Esophagus squamous epithelium (tissue), 5 donors: Measurements from ENCODE around the gene MPL. TPM values are rescaled to one million over a fixed set of nuclear protein-coding genes. Genes with fewer than 3 reads are reported as not detected.

Source experiments
- DNase-seq: peaks from one replicate; lab custom pipeline; 2025; lab: John Stamatoyannopoulos, UW
- H3K27ac ChIP-seq, 4 donors: fragments of 200-600 bp; sonication (generic); one replicate each; pipeline ENCODE4 v1.5.1; 2016 to 2019; ENCODE audit warnings: mild to moderate bottlenecking in 1 of 4
- H3K27me3 ChIP-seq, 4 donors: fragments of 200-600 bp; sonication (generic); 1 replicate in 3 of 4; 2 replicates in 1 of 4; pipeline versions ENCODE4 v1.5.1 to v1.6.0; 2017 to 2021; ENCODE audit warnings: antibody characterized with exemption in 1 of 4
- H3K36me3 ChIP-seq, 3 donors: fragments of 200-600 bp; sonication (generic); one replicate each; pipeline ENCODE4 v1.5.1; 2016 to 2019
- H3K4me1 ChIP-seq, 3 donors: fragments of 200-600 bp; sonication (generic); one replicate each; pipeline ENCODE4 v1.5.1; 2017 to 2019
- H3K4me3 ChIP-seq, 4 donors: fragments of 200-600 bp; sonication (generic); 1 replicate in 3 of 4; 2 replicates in 1 of 4; pipeline ENCODE4 v1.5.1; 2016 to 2019; ENCODE audit warnings: mild to moderate bottlenecking in 2 of 4, moderate library complexity in 1 of 4
- H3K9me3 ChIP-seq, 3 donors: fragments of 200-600 bp; sonication (generic); one replicate each; pipeline ENCODE4 v1.5.1; 2016 to 2019
- POLR2A ChIP-seq, 4 donors: fragments of 450-650 bp; IDR thresholded peaks; one replicate each; pipeline ENCODE4 v1.6.1; 2017; ENCODE audit warnings: antibody characterized with exemption in 4 of 4, mild to moderate bottlenecking in 4 of 4, moderate library complexity in 3 of 4
- WGBS, 2 donors: methylation state at CpG; one replicate each; pipeline ENCODE4 v1.1.5; 2018; 5-methylcytosine and 5-hydroxymethylcytosine counted together
- intact Hi-C: fragments of 100-400 bp; cut with DNase I; formaldehyde crosslinking; loops from one replicate; pipeline ENCODE4 v1.15.0; 2022
- total RNA-seq, 4 donors: library from RNA; depleted of rRNA; stranded (reverse); fragments of >200 nt; gene quantifications; one replicate each; pipeline ENCODE4 v1.1.0, GENCODE V29; 2016
- TF ChIP-seq, protein P1 (sequence below), 6 experiments: fragments of 450-650 bp in 4 of 6; fragments of 200-600 bp in 2 of 6; sonication (generic) in 2 of 6; IDR thresholded peaks; one replicate each; pipeline ENCODE4 v1.5.1; 2016 to 2019; ENCODE audit warnings: antibody characterized with exemption in 6 of 6, mild to moderate bottlenecking in 4 of 6, moderate library complexity in 4 of 6
- donor health status: DM: yes; HTN: yes; CAD: no.

The MPL gene
- total RNA-seq, 4 donors from 2014 or later: not detected

DNA sequence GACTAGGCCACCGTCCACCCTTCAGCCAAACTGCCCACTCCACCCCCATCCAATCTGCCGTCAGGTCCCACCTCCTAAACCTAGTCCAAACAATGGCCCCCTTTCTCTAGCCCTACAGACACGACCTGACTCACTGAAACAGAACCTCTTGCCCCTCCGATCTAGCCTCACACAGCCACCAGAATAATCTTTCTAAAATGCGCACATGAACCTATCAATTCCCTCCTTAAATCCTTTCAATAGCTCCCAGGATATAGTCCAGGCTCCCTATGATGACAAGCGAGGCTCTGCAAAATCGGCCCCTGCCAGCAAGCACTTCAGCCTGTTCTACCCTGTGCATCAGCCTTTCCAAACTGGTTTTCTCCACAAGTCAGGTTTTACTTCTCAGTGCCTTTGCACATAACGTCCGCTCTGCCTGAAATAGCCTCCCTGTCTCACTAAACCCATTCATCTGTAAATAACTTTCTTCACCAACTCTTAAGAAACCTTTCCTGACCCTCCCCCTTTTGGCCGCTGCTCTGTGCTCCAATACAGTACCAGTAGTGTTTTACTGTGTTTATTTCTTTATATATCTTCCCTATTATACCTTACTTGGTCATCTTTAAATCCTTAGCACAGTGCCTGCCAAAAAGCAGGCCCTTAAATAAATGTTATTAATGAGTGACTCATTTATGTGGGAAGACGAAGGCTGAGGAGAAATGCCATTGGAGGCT is 12.1 kb downstream of the MPL start:
- DNase-seq: no peak
- Histone ChIP-seq H3K36me3 (no peaks in the 10 kb centered on the region), H3K27ac (peak overlapping the region; percentile 93 to 98 (median 96)), H3K4me1 (peaks cover 0 to 39% (median 13%) of the 10 kb centered on the region in 3 donors), H3K4me3 (peak overlapping the region; percentile 37 to 75 (median 58)), H3K9me3 (no peaks in the 10 kb centered on the region), H3K27me3 (no peaks in the 10 kb centered on the region)
- no peak for TF ChIP-seq POLR2A (IDR thresholded peaks at IDR 0.05)
- TF ChIP-seq, protein P1, sequence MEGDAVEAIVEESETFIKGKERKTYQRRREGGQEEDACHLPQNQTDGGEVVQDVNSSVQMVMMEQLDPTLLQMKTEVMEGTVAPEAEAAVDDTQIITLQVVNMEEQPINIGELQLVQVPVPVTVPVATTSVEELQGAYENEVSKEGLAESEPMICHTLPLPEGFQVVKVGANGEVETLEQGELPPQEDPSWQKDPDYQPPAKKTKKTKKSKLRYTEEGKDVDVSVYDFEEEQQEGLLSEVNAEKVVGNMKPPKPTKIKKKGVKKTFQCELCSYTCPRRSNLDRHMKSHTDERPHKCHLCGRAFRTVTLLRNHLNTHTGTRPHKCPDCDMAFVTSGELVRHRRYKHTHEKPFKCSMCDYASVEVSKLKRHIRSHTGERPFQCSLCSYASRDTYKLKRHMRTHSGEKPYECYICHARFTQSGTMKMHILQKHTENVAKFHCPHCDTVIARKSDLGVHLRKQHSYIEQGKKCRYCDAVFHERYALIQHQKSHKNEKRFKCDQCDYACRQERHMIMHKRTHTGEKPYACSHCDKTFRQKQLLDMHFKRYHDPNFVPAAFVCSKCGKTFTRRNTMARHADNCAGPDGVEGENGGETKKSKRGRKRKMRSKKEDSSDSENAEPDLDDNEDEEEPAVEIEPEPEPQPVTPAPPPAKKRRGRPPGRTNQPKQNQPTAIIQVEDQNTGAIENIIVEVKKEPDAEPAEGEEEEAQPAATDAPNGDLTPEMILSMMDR (IDR thresholded peaks at IDR 0.05): no peak
- WGBS, 2 donors: 31 to 41% methylated on average over 11 of the region's 11 CpGs
- intact Hi-C loops: no loop called here

DNA sequence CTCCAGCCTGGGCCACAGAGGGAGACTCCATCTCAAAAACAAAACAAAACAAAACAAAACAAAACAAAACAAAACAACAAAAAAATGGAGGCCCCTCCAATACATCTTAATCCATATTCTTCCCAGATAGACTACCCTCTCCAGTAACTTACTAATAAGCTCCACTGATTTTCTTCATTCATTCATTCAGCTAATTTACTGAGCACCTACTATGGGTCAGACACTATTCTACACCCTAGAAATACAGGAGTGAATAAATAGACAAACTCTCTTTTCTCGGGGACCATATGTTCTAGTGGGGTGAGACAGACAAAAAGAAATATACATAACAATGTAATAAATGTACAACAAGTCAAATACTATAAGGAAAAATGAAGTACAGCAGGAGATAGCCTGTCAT is 13.4 kb downstream of the MPL start:
- no peak overlapping the region for H3K4me3 ChIP-seq
- no peaks in the 10 kb centered on the region for H3K9me3 ChIP-seq
- 65 to 100% methylated on average over 1 of the region's 1 CpG for WGBS, 2 donors
- no peak for DNase-seq
- TF ChIP-seq, protein P1 (IDR thresholded peaks at IDR 0.05): no peak
- no peak for TF ChIP-seq POLR2A (IDR thresholded peaks at IDR 0.05)
- intact Hi-C loops: no loop called here
- no peaks in the 10 kb centered on the region for H3K36me3 ChIP-seq
- H3K27ac ChIP-seq: peak overlapping the region in 1 of 4 donors; percentile 95
- H3K27me3 ChIP-seq: no peaks in the 10 kb centered on the region
- peaks cover 0 to 29% (median 8%) of the 10 kb centered on the region in 3 donors for H3K4me1 ChIP-seq

DNA sequence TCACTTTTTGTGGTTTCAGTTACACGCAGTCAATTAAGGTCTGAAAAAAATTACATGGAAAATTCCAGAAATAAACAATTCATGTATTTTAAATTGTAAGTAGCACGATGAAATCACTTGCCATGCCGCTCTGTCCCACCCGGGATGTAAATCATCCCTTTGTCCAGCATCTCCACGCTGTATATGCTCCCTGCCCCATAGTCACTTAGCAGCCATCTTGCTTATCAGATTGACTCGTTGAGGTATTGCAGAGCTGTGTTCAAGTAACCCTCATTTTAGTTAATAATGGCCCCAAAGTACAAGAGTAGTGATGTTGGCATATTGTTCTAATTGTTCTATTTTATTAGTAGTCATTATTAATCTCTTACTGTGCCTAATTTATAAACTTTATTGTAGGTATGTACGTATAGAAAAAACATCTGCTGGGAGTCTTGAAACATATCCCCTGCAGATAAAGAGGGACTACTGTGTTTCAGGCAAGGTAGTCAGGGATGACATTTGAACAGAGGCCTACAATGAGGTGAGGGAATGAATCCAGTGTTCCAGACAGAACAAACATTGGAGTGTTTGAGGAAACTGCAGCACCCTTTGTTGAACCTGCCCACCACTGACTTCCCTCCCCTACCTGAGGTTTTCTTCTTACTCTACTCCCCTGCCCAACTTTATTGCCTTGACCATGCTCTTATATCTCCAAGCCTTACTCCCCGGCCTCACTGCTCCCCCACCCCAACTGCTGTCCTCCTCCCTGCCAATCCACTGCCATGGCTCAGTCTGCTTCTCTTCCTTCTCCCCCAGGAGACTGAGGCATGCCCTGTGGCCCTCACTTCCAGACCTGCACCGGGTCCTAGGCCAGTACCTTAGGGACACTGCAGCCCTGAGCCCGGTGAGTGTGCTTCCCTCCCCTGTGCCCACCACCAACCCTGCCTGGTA is 14.1 kb downstream of the MPL start:
- no peak overlapping the region for H3K27ac ChIP-seq
- no peaks in the 10 kb centered on the region for H3K27me3 ChIP-seq
- no peak for DNase-seq
- intact Hi-C loops: no loop called here
- no peaks in the 10 kb centered on the region for H3K9me3 ChIP-seq
- H3K4me1 ChIP-seq: peaks cover 0 to 29% (median 8%) of the 10 kb centered on the region in 3 donors
- no peak overlapping the region for H3K4me3 ChIP-seq
- 81 to 89% methylated on average over 9 to 10 of the region's 10 CpGs for WGBS, 2 donors
- TF ChIP-seq, protein P1 (IDR thresholded peaks at IDR 0.05): no peak
- no peak for TF ChIP-seq POLR2A (IDR thresholded peaks at IDR 0.05)
- no peaks in the 10 kb centered on the region for H3K36me3 ChIP-seq

DNA sequence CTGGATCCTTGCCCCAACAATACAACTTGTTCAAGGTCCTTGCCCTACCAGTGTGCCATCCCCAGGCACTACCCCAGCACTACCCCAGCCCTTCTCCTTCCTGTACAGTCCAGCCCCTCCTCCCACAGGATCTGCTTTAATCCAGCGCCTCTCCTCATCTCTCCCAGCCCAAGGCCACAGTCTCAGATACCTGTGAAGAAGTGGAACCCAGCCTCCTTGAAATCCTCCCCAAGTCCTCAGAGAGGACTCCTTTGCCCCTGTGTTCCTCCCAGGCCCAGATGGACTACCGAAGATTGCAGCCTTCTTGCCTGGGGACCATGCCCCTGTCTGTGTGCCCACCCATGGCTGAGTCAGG is 14.7 kb downstream of the MPL start:
- DNase-seq: no peak
- TF ChIP-seq, protein P1 (IDR thresholded peaks at IDR 0.05): no peak
- H3K9me3 ChIP-seq: no peaks in the 10 kb centered on the region
- H3K27me3 ChIP-seq: no peaks in the 10 kb centered on the region
- H3K27ac ChIP-seq: no peak overlapping the region
- 93 to 100% methylated on average over 1 to 2 of the region's 2 CpGs for WGBS, 2 donors
- peaks cover 0 to 30% (median 8%) of the 10 kb centered on the region in 3 donors for H3K4me1 ChIP-seq
- H3K36me3 ChIP-seq: no peaks in the 10 kb centered on the region
- intact Hi-C loops: no loop called here
- no peak overlapping the region for H3K4me3 ChIP-seq

DNA sequence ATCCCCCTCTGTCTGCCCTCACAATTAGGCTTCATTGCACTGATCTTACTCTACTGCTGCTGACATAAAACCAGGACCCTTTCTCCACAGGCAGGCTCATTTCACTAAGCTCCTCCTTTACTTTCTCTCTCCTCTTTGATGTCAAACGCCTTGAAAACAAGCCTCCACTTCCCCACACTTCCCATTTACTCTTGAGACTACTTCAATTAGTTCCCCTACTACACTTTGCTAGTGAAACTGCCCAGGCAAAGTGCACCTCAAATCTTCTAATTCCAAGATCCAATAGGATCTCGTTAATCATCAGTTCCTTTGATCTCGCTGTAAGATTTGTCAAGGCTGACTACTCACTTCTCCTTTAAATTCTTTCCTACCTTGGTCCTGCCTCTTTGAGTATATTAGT is 15.3 kb downstream of the MPL start:
- no peak for DNase-seq
- Histone ChIP-seq H3K36me3 (no peaks in the 10 kb centered on the region), H3K4me3 (no peak overlapping the region), H3K27ac (no peak overlapping the region), H3K27me3 (no peaks in the 10 kb centered on the region), H3K9me3 (no peaks in the 10 kb centered on the region), H3K4me1 (peaks cover 3 to 32% (median 12%) of the 10 kb centered on the region in 3 donors)
- TF ChIP-seq POLR2A (IDR thresholded peaks at IDR 0.05): no peak
- TF ChIP-seq, protein P1 (IDR thresholded peaks at IDR 0.05): no peak
- WGBS, 2 donors: 62 to 68% methylated on average over 3 of the region's 3 CpGs
- intact Hi-C loops: no loop called here
